ENCODE measurements around the gene FXN.

- TF ChIP-seq CSRNP3 (CRISPR knock-in tag; IDR thresholded peaks at IDR 0.05) (no peak), PPARA (CRISPR knock-in tag; IDR thresholded peaks at IDR 0.05; ENCODE audit: borderline replicate concordance) (no peak)
Measured at GRCh38 chr9:69027355-69028097, 8.0 kb upstream of the FXN start.

All from SK-N-SH treated with all-trans-retinoic acid at 6 μM for 48 hours (cell line).